ENCODE measurements around the gene MINDY2.
"Not testable (repeated sequence)": the region's sequence is repeated elsewhere in the genome, so short reads cannot be mapped to it uniquely, and the experiment has no call there.

The MINDY2 gene

DNA sequence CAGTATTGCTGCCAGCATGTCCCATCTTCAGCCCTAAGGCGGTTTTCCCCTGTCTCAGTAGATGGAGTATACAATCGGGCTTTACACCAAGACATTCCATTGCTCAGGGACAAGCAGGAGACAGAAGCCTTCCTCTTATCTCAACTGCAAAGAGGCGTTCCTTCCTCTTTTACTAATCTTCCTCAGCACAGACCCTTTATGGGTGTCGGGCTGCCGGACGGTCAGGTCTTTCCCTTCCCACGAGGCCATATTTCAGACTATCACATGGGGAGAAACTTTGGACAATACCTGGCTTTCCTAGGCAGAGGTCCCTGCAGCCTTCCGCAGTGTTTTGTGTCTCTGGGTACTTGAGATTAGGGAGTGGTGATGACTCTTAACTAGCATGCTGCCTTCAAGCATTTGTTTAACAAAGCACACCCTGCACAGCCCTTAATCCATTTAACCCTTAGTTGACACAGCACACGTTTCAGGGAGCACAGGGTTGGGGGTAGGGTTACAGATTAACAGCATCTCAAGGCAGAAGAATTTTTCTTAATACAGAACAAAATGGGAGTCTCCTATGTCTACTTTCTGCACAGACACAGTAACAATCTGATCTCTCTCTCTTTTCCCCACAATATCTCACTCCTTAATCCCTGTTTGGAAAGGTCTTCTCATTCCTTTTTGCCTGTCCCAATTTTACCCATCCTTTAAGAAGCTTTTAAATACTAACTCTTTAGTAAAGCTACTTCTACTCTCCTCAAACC, 62.8 kb downstream of the MINDY2 start:
- not testable (repeated sequence) for DNase-seq (ENCODE audit: low read depth)

- no peak for DNase-seq (ENCODE audit: low read depth)
Observed at GRCh38 chr15:58839485-58839884, 68.4 kb downstream of the MINDY2 start.

DNA sequence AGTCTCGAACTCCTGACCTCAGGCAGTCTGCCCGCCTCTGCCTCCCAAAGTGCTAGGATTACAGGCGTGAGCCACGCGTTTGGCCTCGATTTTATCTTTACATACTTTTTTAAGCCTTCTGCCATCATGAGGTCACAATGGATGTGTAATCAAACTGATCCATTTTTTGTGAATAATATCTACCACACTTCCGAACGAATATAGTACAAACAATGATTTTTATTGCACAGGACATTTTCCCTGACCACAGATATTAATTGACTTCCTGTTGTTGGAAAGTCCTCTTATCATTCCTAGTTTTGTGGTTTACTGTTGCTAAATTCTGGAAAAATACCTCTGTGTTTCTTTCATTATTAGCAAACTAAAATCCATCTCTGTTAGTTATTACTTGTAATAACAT, 68.9 kb downstream of the MINDY2 start:
- DNase-seq (ENCODE audit: low read depth) = no peak

GRCh38 chr15:58842713-58843396, 71.8 kb downstream of the MINDY2 start:
- no peak for DNase-seq (ENCODE audit: low read depth)

GRCh38 chr15:58851205-58851604, 80.1 kb downstream of the MINDY2 start:
- DNase-seq (ENCODE audit: low read depth) = not testable (repeated sequence)

GRCh38 chr15:58852347-58852746, 81.2 kb downstream of the MINDY2 start:
- no peak for DNase-seq (ENCODE audit: low read depth)

DNA sequence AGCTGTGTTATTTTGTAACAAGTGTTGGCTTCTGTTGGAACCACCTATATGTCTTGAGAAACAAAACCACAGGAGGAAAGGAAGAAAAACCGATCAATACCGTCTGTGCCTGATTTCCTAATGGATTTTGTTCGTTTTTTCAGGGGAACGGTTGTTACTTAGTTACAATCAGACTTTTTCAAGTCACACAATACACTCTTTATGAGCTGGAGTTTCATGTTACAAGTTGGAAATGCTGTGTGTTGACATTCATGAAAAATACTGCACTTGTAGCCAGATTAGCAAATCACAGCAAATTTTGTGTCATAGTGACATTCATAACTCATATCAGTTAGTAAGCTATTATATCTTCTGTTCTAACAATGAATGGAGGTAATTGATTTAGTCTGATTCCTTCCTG, 83.5 kb downstream of the MINDY2 start:
- no peak for DNase-seq (ENCODE audit: low read depth)

DNA sequence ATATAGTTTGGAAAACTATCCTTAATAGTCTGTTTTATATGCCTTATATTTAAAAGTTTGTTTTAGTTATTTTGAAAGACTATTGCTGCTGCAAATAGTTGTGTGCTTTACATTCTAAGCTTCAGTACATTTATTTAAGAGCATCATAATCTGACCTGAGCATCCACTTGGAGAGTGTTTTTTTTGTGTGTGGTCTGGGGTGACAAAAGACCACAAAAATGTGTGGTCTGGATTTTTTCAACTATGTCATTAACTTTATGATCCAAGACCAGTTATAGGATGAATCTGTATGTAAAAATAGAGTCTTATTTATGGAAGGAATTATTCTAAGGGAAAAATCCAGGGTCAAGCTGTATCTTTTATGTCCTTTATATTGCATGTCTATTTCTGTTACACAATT, 85.0 kb downstream of the MINDY2 start:
- DNase-seq (ENCODE audit: low read depth) = no peak

DNA sequence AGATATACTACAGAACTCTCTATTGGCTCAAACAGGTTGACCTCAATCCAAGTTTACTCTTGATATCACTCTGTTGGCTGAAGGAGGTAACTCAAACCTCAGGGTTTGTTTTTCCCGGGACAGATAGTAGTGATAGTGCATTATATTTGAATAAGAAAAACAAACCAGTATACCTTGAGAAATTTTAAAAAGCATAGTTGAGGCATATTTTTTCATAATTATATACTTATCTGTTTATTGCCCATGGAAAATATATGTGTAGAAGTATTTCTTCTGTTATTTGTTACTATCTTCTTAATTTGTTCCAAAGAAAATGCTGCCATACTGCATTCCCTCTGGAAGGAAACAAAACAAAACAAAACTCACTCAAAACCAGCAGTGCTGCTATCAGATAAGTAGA, 85.5 kb downstream of the MINDY2 start:
- DNase-seq (ENCODE audit: low read depth) = not testable (repeated sequence)

- no peak for DNase-seq (ENCODE audit: low read depth)
Observed at GRCh38 chr15:58862326-58862725, 91.2 kb downstream of the MINDY2 start.

GRCh38 chr15:58864602-58865424, 93.7 kb downstream of the MINDY2 start:
- no peak for DNase-seq (ENCODE audit: low read depth)

GRCh38 chr15:58865425-58865880, 94.4 kb downstream of the MINDY2 start:
- no peak for DNase-seq (ENCODE audit: low read depth)

DNA sequence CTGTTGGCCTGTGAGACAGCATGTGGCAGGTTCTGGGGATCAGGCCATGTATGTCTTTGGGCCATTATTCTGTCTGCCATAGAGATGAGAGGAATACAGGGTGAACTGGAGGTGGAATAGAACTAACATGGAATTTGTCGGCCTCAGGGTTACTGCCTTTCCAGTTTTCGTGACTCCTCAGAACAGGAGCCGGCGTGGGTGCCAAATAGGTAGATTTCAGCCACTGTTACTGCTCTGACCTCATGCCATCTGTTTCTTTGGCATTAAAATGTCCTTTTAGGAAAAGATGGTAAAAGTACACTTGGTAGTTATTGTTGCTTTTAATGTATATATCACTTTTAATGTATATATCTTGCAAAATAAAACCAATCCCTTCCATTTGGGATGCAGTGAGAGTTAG, 96.8 kb downstream of the MINDY2 start:
- no peak for DNase-seq (ENCODE audit: low read depth)

DNA sequence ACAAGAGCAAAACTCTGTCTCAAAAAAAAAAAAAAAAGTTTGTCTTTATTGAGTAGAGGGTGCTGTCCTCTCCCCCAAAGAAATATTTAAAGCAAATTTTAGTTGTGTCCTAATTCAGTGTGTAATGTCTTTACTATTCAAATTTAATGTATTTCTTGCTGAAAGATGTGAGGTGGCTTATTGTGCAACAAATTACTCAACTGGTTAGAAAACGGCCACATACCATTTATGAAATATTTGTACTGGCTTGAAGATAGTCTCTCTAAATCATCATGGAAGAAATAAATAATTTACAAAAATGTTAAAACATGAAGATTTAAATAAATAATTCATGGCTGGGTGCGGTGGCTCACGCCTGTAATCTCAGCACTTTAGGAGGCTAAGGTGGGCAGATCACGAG, 99.3 kb downstream of the MINDY2 start:
- DNase-seq (ENCODE audit: low read depth) = no peak

DNA sequence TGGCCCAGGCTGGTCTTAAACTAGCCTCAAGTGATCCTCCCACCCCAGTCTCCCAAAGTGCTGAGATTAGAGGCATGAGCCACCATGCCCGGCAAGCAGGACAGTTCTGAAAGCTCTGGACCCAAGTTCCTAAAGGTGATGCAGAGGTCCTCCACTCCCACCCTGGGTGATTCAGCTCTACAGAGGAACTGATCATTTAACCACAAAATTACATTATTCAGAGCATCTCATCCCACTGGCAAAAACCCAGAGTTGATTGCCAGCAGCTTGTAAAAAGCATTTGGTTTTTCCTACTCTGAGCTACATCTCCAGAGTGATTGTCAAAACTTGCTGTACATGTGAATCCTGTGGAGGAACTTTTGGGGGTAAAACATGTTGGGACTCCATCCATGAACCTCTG, 102.2 kb downstream of the MINDY2 start:
- no peak for DNase-seq (ENCODE audit: low read depth)

- no peak for DNase-seq (ENCODE audit: low read depth)
Observed at GRCh38 chr15:58875343-58875742, 104.2 kb downstream of the MINDY2 start.

- DNase-seq (ENCODE audit: low read depth) = no peak
Observed at GRCh38 chr15:58876306-58877106, 105.4 kb downstream of the MINDY2 start.

GRCh38 chr15:58877999-58878825, 107.1 kb downstream of the MINDY2 start:
- DNase-seq (ENCODE audit: low read depth) = no peak

DNA sequence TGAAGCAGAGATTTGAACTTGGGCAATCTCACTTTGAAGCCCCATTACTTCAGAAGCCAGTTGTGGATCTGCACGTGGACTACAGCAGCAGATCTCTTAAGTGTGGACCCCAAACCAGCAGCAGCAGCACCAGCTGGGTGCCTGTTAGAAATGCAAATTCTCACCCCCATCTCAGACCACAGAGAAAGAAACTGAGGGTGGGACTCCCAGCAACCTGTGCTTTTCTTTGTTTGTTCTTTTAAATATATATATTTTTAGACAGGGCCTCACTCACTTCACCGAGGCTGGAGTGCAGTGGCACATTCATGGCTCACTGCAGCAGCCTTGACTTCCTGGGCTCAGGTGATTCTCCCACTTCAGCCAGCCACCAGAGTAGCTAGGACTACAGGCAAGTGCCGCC, 109.2 kb downstream of the MINDY2 start:
- DNase-seq (ENCODE audit: low read depth) = no peak

DNA sequence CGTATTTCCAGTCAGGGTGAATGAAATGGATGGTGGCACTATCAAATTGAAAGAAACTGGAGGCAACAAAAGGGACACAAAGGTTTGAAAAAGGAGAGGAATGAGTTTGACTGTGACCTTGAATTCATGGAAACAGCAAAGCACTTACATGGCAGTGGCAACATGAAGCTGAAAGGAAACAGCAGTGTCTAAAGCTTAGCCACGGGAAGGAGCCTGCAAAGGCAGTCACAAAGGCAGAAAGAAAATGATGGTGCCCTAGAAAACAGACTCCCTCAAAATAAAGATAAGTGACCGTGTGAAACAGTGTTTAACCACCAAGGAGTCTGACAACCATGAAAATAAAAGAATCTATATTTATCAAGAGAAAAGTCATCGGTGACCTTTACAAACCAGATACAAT, 111.1 kb downstream of the MINDY2 start:
- no peak for DNase-seq (ENCODE audit: low read depth)

GRCh38 chr15:58883926-58884325, 112.8 kb downstream of the MINDY2 start:
- DNase-seq (ENCODE audit: low read depth) = not testable (repeated sequence)
